Measurements from ENCODE around the gene SATB2.

SATB2 gene

GRCh38 chr2:199452260-199452990 lies 5.3 kb downstream of the SATB2 start:
- DNase-seq (ENCODE audit: low read depth) = no peak

- DNase-seq (ENCODE audit: low read depth) = no peak
Measured at GRCh38 chr2:199449956-199450355, 7.8 kb downstream of the SATB2 start.

- DNase-seq (ENCODE audit: low read depth) = no peak
Measured at GRCh38 chr2:199449455-199449854, 8.3 kb downstream of the SATB2 start.

GRCh38 chr2:199446996-199447576 lies 10.7 kb downstream of the SATB2 start:
- DNase-seq (ENCODE audit: low read depth) = no peak

DNA sequence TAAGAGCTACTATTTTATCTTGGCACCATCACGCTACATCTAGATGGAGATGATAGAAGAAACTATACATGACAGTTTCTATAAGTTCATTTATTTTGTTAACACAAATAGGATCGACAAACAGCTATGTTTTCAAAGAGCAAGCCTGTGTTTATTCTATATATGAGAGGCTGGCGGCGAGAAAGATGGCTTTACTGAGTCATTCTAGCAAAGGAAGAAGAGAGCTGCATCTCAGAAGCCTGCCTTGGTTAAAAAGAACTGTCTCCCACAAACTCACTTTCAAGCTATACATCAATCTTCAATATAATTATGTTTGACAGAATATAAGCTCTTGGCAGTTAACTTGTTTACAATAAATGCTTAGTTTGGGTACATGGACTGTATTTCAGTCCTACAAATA lies 13.0 kb downstream of the SATB2 start:
- no peak for DNase-seq (ENCODE audit: low read depth)

- DNase-seq (ENCODE audit: low read depth) = no peak
Measured at GRCh38 chr2:199443589-199444130, 14.1 kb downstream of the SATB2 start.

GRCh38 chr2:199442173-199442572 lies 15.6 kb downstream of the SATB2 start:
- no peak for DNase-seq (ENCODE audit: low read depth)

- no peak for DNase-seq (ENCODE audit: low read depth)
Measured at GRCh38 chr2:199441759-199442158, 16.0 kb downstream of the SATB2 start.

- DNase-seq (ENCODE audit: low read depth) = no peak
Measured at GRCh38 chr2:199440118-199440517, 17.6 kb downstream of the SATB2 start.

GRCh38 chr2:199439542-199439941 lies 18.2 kb downstream of the SATB2 start:
- DNase-seq (ENCODE audit: low read depth) = no peak

DNA sequence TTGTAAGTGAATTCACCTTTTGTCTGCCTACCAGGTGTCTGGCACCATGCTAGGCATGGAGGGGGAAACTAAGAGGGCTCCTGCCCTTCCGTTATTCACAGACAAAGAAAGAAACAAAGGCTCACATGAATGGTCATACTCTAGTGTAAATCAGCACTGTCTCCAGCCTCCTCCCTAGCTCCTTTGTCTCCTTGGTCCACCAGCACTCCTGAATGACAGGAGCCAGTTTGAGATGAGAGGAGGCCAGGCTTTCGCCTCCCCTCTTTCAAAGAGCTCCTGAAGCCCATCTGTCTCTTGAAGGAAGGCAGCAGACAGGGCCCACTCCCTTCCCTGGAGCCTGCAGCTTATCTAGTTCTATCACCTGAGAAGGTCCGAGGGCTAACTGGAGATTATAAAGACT lies 18.7 kb downstream of the SATB2 start:
- no peak for DNase-seq (ENCODE audit: low read depth)

DNA sequence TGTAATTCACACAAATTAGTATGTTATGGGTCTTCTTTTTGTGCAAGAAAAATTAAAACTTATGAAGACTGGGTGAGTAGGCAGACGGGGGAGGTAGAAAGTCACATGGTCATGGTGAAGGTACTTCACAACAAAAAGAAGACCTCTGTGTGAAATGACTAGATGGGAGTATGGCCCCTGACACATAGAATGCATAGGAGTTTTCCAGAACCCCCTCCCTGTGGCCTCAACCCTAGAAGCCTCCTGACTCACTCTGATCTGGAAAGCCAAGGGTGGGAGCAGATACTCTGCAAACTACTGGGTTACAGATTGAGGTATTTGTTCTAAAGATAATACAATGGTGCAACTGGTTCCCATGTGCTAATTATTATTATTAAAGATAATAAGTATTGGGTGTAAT lies 23.2 kb downstream of the SATB2 start:
- DNase-seq (ENCODE audit: low read depth) = no peak

DNA sequence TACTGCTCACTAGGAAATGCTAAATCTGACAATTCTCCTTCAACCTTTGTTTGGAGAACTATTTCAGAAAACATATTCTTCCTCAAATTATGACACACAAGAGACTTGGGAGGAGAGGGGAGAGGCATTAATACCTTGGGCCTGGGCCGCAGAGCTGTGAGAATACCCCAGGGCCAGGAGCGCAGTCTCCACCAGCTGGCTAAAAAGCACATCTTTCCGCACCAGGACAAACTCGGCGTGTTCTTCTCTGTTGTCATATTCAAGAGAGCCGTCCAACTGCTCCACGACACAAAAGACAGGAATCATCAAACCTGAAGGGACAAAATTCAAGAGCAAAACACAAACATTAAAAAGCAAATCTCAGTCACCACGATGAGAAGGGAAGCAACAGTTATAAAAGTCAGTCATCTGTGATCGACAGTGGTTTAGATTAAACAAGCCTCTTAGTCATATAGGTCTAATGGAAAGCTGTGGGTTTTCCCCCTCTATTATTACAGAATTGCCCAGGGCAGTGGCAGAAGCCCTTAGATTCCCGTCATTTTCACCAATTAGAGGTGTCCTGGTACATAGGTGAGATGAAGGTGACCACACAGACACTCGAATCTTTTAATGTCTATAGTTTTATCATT lies 24.4 kb downstream of the SATB2 start:
- DNase-seq (ENCODE audit: low read depth) = no peak

DNA sequence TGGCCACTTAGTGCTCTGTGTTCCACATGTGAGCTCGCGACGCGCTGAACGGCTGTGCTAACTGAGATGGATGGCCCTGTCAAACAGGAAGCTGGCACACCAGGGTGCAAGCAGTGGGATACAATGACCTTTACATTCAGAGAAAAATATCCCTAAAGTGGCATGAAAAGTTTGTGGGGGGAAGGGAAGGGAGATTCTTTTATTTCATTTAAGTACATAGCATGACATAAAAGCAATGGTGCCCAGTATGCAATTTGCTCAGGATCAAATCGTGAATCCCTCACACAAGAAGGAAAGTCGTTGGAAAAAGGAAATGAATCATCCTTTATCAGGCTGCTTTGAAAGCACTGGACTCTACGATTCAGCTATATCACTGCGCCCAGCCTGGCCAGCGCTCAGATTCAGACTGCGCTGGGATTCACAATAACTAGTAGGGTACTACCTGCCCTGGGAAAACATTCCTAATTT lies 26.0 kb downstream of the SATB2 start:
- DNase-seq (ENCODE audit: low read depth) = peak; percentile 15

GRCh38 chr2:199430214-199430613 lies 27.5 kb downstream of the SATB2 start:
- DNase-seq (ENCODE audit: low read depth) = no peak

GRCh38 chr2:199428291-199428690 lies 29.4 kb downstream of the SATB2 start:
- DNase-seq (ENCODE audit: low read depth) = no peak

DNA sequence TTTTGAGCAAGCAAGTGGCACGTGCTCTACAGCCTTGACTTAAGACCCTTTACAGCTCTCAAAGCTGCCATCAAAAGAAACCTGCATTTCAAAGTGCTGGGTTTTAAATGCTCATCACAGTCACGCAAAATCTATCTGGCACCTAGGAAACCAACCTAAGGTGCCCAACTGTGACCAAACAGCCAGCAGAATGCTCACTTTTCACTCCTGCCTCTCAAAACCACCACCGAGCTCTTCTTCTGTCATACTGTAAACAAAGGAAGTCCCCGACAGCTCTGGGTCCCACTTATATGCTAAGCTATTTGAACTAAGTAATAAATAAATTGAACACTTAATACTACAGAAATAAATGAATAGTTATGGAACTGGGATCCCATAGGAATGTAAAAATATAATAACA lies 33.6 kb downstream of the SATB2 start:
- DNase-seq (ENCODE audit: low read depth) = no peak

DNA sequence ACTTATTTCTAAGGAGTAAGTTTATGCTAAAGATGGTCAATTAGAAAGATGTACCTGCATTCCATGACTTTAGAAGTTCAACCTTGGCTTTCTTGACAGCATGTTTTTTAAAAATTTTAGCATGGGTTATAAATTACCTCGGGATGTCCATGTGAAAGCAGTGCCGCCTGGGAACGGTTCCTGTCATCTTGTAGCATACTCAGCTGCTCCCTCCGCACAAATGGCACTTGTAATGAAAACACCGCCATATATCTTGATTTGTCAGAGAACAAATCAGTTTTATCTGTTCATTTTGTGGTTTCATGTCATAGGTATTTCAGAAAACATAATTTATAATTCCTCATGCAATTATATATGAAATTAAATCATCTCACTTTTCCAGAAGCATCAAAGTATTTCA lies 38.3 kb downstream of the SATB2 start:
- no peak for DNase-seq (ENCODE audit: low read depth)

DNA sequence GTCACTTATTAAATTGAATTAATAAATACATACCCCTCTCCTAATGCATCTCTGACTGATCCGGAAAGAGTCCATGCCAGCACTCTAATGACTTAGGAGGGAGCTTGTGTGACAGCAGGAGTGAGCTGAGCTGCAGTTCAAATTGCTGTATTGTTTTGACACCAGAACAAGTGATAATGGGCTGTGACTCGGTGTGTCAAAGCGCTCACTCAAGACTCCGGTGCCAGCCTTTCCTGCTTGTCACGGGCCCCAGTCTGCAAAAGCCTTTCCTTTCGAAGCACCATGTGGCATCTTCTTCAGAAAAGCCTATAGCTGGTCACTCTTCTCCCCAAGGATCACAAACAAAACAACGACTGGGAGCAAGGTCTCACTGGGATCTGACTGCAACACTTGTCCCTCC lies 43.3 kb downstream of the SATB2 start:
- DNase-seq (ENCODE audit: low read depth) = no peak

DNA sequence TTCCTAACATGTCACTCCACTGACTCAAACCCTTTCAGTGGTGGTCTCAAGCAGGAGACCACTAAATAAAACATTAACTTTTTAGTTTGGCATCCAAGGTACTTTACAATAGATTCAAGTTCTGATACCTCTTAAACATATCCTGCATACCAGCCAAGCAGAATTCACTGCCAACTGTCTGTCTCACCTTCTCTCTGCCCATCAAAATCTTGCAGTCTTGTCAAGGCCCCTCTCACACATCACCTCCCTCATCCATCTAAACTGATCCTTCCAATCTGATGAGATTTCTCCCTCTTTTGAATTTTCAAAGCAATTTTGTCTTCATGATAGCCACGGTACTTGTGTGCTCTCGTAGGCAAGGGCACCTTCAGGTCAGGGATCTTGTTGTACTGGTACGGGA lies 43.7 kb downstream of the SATB2 start:
- no peak for DNase-seq (ENCODE audit: low read depth)

- DNase-seq (ENCODE audit: low read depth) = no peak
Measured at GRCh38 chr2:199409759-199410529, 47.8 kb downstream of the SATB2 start.

GRCh38 chr2:199407421-199407820 lies 50.3 kb downstream of the SATB2 start:
- no peak for DNase-seq (ENCODE audit: low read depth)

All from amniotic epithelial cell (primary cell).